DMS 273 (cell line): ENCODE results near the gene SHROOM3.
A peak's percentile ranks its signal among the peaks of the same experiment; 100 is the strongest.
"Not testable (repeated sequence)": the region's sequence is repeated elsewhere in the genome, so short reads cannot be mapped to it uniquely, and the experiment has no call there.

Source experiments
- DNase-seq: peaks from one replicate; lab custom pipeline; 2025; ENCODE audit not compliant: unreplicated experiment; lab: John Stamatoyannopoulos, UW

Gene SHROOM3

DNA sequence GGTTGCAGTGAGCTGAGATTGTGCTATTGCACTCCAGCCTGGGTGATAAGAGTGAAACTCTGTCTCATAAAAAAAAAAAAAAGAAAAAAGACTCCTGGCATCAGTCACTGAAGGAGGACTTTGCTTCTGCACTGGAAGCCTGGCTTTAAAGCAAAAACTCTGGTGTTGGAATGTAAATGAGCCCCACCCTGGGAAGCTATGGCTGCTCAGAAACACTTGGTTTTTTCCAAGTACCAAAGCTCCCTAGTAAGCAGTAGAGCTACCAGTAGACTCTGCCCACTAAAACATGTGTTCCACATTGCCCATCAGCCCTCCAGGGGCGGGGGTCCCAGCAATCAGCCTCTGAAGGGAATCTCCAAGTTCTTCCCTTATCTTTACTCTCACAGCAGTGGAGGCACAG, 154.4 kb downstream of the SHROOM3 start:
- DNase-seq: no peak

GRCh38 chr4:76589872-76590797, 155.1 kb downstream of the SHROOM3 start:
- DNase-seq: peak; percentile 3

DNA sequence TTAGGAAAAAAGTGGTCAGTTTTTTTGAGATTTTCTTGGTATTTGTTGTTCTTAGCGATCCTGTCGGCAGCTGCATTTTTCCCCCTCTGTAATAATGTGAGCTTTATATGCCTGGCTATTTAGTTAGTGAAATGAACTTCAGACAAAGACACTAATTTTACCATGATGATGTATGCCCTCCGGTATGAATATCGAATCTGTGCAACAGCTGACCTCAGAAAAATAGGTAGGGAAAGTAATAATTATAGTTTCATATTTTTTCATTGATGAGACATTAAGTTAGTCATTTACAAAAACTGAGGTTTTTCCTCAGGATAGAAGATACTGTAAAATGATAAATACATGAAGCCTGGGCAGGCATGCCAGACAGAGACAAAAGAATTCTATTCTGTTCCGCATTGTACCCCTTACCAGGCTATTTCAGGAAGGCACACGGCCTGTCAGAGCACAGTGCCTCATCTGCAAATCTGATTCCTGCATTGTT, 155.8 kb downstream of the SHROOM3 start:
- DNase-seq: no peak

DNA sequence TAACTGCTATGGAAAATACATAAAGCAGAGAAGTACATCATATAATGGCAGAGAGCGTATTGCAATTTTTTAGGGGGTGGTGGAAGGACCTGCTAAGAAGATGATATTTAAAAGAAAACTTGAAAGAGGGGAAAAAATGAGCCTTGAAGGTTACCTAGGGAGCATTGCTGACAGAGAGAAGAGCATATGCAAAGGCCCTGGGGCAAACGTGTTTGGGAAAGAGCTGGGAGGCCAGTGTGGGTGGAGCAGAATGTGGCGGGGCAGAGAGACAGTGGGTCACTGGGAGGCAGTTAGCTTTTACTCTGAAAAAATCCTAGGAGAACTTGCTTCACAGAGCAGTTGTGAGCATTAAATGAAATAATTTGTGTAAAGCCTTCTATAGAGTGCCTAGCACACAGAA, 157.0 kb downstream of the SHROOM3 start:
- no peak for DNase-seq

DNA sequence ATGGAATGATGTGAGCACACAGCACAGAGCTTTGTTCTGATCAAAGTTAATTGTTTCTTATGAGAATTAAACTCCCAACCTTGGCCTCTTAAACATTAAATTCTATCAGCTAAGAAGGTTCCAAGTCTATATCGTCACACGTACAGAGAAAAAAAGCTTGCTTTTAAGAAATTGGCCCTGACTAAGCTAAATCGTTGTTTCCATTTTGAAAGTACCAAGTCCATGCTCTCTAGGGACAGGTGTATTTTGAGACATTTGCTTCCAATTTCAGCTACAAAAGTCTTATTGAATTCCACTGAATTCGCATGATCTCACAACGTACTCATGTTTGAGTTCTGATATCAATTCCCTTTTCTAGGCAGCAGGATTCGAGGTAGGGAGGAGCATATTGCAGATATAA, 157.4 kb downstream of the SHROOM3 start:
- DNase-seq: no peak

GRCh38 chr4:76594173-76594572, 159.1 kb downstream of the SHROOM3 start:
- no peak for DNase-seq

DNA sequence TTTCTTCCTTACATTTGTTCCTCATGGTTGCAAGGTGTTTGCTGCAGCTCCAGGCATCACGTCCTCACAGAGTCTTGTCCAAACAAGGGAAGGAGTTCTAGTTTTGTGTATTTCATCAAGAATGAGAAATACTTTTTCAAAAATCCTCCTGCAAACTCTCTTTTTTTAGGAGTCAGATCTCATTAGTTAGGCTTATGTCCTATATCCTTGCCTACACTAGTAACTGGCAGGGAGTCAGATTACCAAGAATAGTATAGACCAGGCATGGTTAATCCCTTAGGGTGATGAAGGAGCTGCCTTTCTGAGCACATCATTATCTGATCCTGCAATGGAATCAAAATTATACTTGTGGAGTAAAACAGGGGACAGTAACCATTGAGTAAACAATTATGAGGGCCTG, 160.4 kb downstream of the SHROOM3 start:
- no peak for DNase-seq

DNA sequence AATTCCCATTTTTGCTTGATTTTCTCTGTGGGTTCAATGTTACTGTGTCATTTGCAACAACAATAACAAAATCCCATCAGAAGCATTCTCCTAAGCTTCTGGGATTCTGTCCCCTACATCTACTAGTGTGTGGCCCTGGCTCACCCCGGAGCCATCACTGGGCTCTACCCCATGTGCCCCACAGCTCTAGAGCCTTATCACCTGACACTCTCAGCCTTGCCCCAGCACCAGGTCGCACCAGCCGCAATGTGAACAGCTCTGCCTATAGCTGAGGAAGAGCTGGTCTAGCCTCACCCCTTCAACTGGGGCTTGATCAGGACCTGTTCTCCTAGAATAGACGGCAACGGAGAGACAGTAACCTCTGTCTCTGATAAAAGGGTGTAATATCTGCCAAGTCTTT, 161.7 kb downstream of the SHROOM3 start:
- DNase-seq: no peak

GRCh38 chr4:76597423-76597979, 162.5 kb downstream of the SHROOM3 start:
- no peak for DNase-seq

- DNase-seq: no peak
Observed at GRCh38 chr4:76600447-76600846, 165.4 kb downstream of the SHROOM3 start.

- DNase-seq: no peak
Observed at GRCh38 chr4:76601791-76602190, 166.8 kb downstream of the SHROOM3 start.

DNA sequence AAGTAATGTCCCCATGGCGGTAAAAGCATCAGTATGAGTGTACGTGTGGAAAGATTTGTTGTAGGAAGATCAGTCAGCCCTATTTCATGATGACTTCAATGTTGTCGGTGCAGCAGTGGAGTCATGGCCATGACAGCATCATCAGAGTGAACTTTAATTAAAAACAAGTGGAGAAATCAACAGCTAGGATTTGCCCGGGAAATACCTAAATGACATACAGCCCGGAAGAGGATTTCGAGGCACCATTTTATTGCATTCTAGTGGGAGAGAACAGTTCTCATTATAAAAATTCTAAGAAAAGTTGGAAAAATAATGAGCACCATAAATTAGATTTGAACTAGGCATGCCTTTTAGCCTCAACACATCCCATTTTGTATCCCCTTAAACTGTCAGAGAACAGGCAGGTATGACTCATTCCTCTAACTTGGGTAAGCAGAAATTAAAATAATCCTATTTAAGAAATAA, 170.1 kb downstream of the SHROOM3 start:
- no peak for DNase-seq

DNA sequence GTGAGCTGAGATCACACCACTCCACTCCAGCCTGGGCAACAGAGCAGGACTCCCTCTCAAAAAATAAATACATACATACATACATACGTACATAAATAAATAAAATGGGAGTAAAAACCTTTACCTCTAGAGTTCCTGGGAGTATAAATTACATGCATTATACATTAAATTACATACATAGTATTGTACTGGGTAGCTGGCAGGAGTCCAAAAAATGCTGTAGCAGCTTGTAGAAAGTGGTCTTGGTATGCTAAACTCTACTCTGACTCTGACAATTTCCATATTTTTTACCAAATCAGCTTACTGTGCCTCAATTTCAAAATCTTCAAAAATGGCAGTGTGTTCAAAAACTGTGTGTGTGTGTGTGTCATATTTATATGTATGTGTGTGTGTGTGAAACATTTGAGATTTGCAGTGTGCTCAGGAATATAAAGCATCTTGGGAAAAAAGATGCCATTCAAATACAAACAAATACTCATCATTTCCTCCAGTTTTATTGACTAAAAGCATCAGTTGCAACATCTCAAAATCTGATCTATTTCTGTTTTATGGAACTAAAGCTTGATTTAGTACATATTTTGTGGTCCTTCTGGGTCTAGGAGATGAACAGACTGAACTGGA, 171.7 kb downstream of the SHROOM3 start:
- peak; percentile 29 for DNase-seq

GRCh38 chr4:76607266-76607799, 172.3 kb downstream of the SHROOM3 start:
- no peak for DNase-seq

DNA sequence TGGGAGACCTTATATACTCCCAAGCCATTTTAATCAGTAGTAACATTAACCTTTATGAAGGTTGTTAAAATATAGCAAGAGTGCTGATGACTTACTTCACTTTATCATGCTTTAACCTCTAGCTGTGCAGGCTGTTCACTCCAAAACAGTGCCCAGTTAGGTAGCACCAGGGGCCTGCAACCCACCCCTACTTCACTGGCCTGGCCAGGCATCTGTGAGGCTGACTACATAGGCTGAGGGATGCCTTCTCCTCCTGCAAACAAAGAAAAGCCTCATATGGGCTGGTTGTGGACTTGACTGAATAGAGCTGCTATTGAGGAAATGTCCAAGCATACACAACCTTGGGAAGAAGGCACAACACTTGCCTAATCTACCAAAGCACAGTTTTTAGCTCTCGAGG, 172.8 kb downstream of the SHROOM3 start:
- no peak for DNase-seq

- not testable (repeated sequence) for DNase-seq
Observed at GRCh38 chr4:76608549-76608948, 173.5 kb downstream of the SHROOM3 start.

DNA sequence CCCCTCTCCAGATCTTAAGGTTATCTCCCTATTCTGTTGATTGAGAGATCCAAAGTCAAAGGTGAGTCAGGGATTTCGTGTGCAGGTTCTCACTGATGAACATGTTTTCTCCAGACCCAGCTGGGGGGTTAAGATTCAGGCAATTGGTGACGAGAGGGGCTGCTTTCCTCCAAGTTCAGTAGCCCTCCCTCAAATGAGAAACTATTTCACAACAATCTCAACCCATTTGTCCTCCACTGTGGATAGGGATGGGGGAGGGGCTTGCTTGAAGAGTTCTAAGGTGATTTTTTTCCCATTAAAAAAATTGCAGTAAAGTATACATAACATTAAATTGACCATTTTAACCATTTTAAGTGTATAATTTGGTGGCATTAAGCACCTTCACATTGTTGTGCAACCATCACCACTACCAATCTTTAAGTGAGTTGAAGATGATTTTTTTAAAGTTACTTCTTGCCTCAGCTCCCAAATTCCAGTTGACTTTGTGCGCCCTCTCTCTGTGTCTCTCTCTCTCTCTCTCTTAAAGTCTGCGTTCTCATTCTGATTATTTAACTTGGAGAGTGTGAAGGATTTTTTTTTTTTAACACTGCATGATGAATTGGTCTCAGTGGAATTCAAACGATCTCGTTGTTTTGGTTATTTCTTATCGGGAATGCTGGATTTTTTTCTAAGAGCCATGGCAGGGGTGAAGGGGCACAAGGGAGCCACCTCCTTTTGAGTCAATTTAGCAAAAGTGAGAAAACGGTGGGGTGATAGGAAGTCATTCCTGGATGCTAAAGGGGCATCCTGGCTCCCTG, 175.9 kb downstream of the SHROOM3 start:
- no peak for DNase-seq

DNA sequence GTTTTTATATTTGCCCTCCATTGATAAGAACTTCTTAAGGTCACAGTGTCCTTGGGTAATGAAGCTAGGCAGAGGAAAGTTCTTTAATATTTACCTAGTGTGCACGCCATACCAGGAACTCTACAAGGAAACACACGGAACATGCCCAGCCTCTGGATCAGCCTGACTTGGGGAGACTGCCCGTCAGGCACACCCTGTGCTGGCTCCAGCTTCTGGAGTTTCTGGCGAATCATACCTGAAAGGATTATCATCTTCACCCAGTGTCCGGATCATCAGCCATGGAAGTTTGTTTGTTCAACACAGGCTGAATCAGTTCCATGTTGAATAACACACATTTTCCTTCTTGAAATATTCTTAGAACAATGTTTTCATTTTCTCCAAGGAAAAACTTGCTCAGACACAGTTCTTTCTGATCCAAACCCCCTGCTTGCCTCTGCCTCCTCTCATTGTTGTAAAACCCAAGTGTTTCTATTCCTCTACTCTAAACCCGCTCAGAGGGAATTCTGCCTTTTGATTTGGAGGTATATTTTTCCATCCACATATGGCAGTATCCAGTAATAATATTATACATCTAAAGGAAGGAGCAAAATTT, 176.7 kb downstream of the SHROOM3 start:
- no peak for DNase-seq

- no peak for DNase-seq
Observed at GRCh38 chr4:76614589-76614988, 179.6 kb downstream of the SHROOM3 start.

GRCh38 chr4:76615999-76616398, 181.0 kb downstream of the SHROOM3 start:
- DNase-seq: no peak
